ENCODE measurements around the gene MCTP2.

The MCTP2 gene

GRCh38 chr15:94263341-94264273, 32.2 kb downstream of the MCTP2 start:
- no peak for DNase-seq

DNA sequence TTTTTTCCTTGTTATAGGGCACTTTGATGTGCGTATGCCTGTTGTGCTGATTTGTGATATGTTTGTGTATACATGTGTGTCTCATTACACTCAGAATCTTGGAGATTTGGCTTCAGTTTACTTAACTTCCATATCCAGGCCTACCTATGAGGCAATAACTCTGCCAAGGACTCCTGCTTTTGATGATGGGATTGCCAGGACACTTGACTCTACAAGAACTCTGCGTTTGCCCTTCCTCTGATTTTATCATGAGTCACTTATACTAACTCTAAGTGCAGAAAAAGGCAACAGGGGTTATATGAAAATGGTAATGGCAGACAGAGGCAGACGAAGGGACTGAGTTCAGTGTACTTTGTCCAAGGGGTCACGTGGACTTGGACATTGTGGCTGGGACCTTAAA, 33.6 kb downstream of the MCTP2 start:
- DNase-seq: no peak

- DNase-seq: no peak
Observed at GRCh38 chr15:94265982-94266381, 34.6 kb downstream of the MCTP2 start.

- DNase-seq: no peak
Observed at GRCh38 chr15:94266789-94267188, 35.4 kb downstream of the MCTP2 start.

DNA sequence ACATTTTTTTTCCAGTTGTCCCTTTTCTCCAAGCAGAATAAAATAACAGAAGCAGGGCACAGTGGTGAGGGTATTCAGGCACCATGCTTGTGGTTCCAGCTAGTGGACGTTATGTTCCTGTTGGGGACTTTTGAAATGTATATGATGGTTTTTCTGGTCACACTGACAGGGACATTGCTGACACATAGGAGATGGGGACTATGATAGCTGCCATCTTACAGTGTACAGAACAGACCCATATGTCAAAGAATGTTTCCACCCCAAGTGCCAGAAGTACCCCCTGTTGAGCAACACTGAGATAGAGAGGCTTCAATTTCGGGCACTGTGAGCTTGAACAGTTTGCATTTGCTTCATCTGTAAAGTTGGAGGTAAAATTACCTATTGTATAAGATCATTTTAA, 38.6 kb downstream of the MCTP2 start:
- DNase-seq: no peak

DNA sequence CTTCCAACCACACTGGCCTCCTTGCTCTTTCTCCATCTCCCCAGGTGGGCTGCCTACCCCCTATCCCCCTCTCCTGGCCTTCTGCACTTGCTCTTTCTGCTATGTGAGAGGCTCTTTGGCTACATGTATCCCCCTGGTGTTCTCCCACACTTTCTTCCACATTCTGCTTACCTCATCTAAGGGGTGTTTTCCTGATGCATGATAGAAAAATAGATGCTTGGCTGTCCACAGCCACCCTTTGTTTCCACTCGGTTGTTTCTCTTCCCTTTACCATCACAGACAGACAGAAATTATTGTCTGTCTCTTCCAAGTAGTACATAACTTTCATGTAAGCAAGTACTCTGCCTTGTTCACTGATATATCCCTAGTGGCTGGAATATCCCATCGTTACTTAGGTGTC, 39.2 kb downstream of the MCTP2 start:
- DNase-seq: no peak

DNA sequence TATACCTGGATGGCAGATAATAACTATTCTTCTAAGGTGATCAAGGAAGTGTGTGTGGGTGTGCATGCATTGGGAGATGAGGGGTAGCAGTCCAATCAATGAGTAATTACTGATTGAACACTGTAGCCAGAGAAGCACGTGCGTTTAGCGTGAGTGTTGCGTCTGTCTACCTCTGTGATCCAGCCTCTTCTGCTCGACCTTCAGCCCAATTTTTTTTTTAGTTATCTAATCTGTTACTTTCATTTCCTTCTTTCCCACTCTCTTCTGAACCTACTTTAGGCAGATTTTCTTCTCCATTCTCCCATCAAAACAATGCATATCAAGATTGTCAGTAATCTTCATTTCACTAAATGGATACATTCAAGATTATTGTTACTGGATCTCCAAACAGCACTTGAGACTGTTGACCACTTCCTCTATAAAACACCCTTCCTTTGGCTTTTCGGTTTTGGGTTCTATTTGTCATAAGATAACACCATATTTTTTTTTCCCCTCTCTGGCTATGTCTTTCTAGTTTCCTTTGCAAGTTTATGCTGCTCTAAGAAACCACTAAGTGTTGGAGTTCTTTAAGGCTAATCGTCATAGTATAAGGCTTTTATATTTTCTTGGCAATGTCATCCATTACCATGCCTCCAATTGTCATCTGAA, 41.0 kb downstream of the MCTP2 start:
- DNase-seq: no peak

DNA sequence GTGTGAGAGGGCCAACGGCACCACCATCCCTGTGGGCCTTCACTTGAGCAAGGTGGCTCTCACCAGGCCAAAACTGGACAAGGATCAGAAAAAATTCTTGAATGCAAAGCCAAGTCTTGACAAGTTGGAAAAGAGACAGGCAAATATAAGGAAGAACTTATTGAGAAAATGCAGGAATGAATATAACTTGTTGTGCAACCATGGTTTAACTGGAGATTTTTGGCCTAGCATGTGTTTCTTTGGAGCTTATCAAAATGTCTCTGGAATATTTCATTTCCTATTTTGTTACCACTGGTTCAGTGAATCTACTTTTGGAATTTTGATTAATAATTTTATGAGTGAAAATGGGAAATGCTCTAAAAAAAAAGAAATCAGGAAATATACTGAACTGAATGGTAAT, 42.5 kb downstream of the MCTP2 start:
- DNase-seq: no peak

DNA sequence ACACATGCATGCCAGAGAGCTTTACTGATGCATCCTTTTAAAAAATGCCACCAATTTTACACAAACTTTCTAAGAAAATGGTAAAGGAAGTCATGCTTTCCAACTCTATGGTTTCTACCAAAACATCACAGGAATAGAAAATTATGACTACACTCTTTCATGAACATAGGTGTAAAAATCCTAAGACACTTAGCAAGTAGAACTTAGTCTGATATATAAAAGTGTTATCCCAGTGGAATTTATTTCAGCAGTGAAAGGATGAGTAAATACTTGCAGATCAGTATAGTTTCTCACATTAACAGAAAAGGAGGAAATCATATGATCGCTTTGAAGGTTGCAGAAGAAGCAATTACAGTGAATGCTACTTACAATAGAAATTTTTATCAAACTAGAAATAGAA, 43.4 kb downstream of the MCTP2 start:
- no peak for DNase-seq

- DNase-seq: no peak
Observed at GRCh38 chr15:94277485-94277884, 46.1 kb downstream of the MCTP2 start.

DNA sequence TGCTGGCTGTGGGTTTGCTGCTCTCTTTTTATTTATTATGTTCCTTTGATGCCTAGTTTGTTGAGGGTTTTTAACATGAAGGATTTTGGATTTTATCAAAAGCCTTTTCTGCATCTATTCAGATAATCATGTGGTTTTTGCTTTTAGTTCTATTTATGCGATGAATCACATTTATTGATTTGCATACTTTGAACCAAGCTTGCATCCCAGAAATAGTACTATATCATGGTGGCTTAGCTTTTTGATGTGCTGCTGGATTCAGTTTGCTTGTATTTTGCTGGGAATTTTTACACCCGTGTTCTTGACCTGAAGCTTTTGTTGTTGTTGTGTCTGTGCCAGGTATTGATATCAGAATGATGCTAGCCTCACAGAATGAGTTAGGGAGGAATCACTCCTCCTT, 48.4 kb downstream of the MCTP2 start:
- no peak for DNase-seq

DNA sequence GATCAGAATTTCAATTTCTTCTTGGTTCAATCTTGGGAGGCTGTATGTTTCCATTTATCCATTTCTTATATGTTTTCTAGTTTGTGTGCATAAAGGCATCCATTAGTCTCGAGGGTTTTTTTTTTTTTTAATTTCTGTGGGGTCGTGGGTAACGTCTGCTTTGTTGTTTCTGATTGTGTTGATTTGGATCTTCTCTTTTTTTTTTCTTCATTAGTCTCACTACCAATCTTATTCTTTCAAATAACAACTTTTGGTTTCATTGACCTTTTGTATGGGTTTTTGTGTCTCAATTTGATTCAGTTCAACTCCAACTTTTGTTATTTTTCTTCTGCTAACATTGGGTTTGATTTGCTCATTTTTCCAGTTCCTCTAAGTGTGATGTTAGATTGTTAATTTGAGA, 48.9 kb downstream of the MCTP2 start:
- no peak for DNase-seq

GRCh38 chr15:94282269-94283250, 51.2 kb downstream of the MCTP2 start:
- DNase-seq: no peak

DNA sequence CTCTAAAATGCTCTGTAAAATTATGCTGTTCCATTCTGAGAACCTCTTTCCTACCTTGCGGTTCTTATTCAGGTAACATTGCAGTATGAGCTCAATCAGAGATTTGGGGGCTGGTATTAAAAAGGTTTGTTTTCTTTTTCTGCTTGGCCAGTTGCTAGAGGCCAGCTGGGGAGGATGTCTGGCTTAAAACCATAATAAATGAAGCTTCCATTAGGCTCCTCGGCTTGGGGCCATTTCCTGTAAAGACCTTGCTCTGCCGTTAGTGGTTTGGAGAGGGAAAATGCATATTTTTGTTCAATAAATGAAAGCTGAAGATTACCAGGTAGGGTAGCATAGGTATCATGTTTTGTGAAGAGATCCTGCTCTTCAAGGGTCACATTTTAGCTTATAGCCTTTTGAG, 55.2 kb downstream of the MCTP2 start:
- DNase-seq: no peak

DNA sequence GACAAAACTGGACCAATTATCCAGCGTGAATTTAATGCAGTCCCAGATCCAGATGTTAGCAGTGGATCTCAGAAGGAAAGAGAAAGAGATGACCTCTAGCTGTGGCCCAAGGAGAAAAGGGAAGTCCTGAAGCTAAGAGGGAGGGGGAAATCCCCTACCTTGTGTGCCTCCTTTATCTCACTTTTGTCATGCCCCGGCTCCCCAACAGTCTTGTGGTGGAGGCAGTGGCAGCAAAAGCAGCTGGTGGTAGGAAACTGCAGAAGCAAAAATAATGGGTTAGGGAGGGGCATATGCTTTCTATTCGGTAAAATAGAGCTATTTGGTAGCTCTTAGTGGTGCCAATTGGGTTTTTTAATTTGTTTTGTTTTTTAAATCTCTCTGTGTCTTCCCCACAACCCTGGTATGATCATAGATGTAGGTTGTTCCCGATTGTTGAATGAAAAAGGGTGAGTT, 56.5 kb downstream of the MCTP2 start:
- DNase-seq: no peak

GRCh38 chr15:94290730-94291129, 59.4 kb downstream of the MCTP2 start:
- no peak for DNase-seq

DNA sequence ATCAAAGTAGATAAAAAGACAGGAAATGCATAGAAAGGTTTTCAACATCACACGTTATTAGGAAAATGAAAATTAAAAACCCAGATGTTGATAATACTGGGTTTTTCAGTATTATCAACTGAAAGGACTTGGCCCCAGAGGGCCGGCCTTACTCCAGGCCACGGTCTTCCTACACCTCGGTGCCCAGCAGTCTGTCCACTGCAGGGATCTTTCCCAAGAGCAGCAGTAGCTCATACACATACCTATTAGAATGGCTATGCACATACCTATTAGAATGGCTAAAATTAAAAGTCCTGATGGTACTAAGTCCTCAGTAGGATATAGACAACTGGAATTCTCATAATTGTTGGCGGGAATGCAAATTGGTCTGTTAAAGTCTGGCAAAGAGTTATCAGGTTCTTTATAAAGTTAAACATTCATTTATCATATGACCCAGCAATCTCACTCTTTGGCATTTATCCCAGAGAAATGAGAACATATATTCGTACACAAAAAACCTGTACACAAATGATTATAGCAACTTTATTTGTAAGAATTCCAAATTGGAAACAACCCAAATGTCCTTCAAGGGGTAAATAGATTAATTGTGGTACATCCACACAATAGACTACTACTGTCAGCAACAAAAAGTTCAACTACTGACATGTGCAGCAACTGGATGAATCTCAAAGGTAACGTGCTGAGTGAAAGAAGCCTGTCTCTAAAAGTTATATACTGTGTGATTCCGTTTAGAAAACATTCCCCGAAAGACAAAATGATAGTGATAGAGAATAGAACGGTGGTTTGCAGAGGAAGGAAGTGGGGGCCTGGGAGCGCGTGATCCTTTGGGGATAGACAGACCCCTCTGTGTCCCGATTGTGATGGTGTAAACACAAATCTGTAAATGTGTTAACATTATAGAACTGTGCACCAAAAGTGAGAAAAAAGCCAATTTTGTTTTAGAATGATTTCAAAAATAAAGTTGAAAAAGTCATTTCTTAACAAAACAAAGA, 62.3 kb downstream of the MCTP2 start:
- DNase-seq: no peak

GRCh38 chr15:94294556-94294955, 63.2 kb downstream of the MCTP2 start:
- DNase-seq: no peak

DNA sequence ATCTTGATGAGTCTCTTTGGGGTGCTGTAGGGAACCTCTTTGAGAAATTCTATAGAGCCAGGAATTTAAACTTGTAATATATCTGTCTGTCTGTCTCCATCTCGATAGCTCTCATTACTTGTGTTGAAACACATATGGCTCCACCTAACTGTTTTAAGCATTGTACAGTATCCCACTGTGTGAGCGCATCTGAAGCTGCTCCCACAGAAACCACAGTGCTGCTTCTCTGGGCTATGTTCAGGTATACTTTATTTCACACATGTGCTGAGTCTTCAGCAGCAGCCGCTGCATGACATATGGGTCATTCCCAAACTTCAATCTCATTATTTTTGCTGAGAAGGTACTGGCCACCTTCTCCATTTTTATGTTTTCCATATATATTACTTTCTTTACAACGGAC, 63.9 kb downstream of the MCTP2 start:
- DNase-seq: no peak

GRCh38 chr15:94296717-94297116, 65.4 kb downstream of the MCTP2 start:
- DNase-seq: no peak

GRCh38 chr15:94297558-94297957, 66.2 kb downstream of the MCTP2 start:
- DNase-seq: no peak

GRCh38 chr15:94298364-94298763, 67.0 kb downstream of the MCTP2 start:
- DNase-seq: no peak

All from NCI-H187 treated with DMSO at 0.1 percent for 48 hours (cell line).